ENCODE results near the gene KDM4B.
"Not testable (repeated sequence)": the region's sequence is repeated elsewhere in the genome, so short reads cannot be mapped to it uniquely, and the experiment has no call there.

KDM4B gene

DNA sequence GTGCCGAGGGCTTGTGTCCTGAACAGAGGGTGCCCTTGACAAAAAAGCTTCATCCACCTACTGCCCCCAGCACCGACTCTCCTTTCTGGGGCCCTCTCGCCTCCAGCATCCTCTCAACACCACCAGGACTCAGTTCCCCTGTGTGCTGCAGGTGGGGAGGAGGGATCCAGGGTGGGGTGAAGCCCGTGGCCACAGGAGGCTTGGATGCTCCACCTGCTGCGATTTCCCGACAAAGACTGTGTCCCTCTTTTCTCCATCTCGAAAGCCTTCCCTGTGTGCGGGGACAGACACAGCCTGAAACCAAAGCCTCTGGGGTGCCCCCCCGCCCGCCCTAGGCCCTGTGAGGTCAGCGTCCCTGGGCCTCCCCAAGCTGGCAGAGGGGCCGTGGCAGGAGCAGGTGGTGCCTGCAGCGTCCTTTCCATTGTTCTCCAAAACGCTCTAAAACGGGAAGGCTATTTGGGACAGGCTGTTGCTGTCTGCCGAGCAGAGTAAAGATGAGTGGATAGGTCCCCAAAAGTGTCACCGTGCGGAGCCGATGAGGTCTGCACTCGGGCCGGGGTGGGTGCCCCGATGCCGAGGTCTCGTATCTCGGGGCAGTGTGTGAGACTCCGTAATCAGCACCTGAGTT is 186.0 kb downstream of the KDM4B start:
- no peak for DNase-seq

DNA sequence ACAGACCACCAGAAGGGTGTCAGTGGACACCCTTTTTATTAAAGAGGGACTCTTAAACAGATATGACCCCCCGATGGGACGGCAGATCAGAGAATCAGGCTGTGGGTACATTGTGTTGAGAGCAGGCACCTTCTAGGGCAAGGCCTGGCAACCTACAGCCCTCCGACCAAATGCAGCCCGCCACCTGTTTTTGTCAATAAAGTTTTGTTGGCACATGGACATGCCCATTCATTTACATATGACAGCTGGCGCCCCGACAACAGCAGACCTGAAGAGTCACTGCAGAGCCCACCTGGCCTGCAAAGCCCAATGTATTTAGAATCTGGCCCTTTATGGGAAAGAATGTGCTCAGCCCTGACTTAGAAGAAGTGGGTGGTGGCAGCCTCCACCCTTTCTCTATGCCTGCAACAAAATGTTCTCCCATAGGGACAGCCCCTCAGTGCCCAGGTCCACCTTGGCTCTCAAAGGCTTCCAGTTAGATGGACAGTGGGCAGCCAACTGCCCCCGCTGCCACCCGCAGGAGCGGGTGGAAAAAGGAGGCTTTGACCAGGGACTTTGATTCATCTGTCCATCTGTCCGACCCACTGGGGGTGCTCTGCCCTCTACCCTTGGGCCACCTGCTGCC is 186.8 kb downstream of the KDM4B start:
- DNase-seq = no peak

DNA sequence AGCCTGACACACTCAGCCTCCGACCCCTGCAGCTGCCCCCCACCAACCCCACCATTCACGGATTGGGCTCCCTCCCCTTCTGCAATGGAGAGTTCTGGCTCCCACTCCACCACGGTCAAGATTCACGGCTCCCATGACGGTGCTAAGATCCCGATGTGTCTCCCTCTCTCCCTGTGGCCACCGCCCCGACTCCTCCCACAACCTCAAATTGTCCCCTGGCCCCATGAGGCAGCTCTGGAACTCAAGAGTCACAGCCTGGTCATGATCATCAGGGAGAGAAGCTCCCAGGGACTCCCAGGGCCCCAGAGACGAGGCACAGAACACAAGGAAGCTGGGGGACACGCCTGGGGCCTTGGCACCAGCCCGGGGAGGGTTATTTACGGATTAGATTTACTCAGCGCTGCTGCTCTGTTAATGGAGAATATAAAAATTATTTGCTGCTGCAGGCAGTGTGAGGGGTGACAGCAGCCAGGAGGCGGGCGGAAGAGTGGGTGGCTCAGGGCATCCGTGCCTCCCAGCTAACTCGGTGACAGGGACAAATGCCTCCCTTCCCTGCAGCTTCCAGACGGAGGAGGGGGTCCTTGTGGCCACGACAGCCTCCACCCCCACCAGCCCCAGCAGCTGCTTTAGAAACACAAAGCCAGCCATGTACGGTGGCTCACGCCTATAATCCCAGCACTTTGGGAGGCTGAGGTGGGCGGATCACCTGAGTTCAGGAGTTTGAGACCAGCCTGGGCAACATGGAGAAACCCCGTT is 187.5 kb downstream of the KDM4B start:
- no peak for DNase-seq

DNA sequence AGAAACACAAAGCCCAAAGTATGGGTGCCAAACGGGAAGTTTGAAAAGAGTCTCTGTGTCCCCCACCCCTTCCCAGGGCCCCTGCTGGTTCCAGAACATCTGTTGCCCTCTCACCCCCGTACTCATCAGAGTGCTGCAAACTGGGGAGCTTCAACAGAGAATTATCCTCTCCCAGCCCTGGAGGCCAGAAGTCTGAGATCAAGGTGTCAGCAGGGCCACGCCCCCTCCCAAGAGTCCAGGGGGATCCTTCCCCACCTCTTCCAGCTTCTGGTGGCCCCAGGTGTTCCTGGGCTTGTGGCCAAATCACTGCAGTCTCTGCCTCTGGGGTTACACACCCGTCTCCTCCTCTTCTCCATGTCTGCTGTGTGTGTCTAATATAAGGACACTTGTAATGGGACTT is 188.3 kb downstream of the KDM4B start:
- DNase-seq = no peak

DNA sequence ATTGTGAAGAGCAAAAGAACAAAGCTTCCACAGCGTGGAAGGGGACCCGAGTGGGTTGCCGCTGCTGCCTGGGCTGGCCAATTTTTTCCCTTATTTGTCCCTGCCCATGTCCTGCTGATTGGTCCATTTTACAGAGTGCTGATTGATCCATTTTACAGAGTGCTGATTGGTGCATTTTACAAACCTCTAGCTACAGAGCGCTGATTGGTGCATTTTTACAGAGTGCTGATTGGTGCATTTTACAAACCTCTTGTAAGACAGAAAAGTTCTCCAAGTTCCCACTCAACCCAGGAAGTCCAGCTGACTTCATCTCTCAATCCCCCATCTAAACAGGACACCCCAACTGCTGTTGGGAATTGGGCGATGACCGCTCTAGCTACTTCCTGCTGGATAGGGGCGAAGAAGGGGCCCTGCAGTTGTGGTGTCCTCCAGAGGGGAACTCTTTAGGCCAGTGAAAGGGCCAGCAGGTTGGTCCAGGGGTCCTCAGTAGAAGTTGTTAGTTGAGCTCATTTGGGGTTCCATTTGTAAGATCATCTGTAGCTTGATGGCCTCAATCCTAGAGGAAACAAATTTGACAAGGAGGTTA is 189.7 kb downstream of the KDM4B start:
- DNase-seq = not testable (repeated sequence)

DNA sequence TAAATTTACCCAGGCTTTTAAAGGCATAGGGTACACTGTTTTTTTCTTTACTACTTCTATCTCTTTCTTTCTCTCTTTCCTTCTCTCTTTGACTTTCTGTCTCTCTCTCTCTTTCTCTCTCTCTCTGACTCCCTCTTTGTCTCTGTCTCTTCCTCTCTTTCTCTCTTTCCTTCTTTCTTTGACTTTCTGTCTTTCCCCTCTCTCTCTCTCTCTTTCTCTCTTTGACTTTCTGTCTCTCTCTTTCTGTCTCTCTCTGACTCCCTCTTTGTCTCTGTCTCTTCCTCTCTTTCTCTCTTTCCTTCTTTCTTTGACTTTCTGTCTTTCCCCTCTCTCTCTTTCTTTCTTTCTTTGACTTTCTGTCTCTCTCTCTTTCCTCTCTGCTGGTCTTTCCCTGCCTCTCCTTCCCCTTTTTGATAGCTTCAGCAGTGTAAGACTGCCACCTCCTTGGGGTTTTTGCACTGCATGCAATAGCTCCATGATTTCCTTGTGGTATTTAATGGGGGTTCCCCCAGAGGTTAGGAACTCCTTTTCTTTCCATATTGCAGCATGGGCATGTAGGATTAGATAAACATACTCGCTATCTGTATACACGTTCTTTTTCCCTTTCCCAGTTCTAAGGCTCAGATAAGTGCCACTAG is 191.4 kb downstream of the KDM4B start:
- not testable (repeated sequence) for DNase-seq

DNA sequence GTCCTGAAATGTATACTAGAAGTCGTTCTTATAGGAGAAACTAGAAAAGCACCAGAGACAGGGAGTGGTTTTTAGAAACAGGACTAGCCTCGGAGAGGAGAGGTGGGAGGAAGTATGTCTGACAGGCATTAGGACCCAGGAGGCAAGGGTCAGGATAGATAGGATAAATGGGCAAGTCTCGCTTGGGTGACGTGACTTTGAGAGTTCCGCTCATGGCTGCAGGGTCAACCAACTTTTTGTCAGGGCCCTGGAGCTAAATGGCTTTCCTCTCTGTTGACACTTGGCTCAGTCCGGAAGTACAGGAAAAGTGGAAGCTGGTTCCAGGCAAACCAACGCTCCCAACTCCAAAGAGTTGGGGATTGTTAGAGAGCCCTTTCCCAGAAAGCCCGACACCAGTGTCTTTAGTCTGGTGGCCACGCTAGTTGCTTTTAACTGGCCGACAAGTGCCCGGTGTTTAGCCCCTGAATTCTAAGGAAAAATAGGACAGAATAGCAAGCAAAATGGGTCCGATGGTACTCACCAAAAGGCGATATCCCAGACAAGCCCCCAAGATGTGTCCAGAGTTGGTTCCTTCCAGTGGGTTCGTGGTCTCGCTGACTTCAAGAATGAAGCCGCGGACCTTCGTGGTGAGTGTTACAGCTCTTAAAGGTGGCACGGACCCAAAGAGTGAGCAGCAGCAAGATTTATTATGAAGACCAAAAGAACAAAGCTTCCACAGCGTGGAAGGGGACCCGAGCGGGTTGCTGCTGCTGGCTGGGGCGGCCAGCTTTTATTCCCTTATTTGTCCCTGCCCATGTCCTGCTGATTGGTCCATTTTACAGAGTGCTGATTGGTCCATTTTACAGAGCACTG is 196.2 kb downstream of the KDM4B start:
- not testable (repeated sequence) for DNase-seq

DNA sequence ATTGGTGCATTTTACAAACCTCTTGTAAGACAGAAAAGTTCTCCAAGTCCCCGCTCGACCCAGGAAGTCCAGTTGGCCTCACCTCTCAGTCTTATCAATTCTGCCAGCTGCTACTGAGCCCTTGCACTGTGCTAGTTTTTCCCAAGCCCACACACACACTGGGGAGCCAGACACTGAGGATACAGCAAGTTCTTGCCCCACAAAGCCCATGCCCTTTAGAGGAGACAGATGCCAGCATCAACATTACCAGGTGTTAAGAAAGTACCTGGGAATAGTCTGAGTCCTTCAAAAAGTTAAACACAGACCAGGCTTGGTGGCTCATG is 196.7 kb downstream of the KDM4B start:
- DNase-seq = peak; percentile 26

DNA sequence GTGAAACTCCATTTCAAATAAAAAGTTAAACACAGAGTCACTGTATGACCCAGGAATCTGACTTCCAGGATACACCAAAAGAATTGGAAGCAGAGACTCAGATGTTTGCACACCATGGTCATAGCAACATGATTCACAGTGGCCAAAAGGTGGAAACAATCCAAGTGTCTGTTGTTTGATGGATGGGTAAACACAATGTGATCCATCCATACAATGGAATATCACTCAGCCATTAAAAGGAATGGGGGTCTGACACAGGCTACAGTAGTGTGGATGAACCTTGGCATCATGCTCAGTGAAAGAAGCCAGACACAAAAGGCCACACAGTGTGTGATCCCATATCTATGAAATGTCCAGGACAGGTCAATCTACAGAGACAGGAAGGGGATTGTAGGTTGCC is 197.3 kb downstream of the KDM4B start:
- no peak for DNase-seq

DNA sequence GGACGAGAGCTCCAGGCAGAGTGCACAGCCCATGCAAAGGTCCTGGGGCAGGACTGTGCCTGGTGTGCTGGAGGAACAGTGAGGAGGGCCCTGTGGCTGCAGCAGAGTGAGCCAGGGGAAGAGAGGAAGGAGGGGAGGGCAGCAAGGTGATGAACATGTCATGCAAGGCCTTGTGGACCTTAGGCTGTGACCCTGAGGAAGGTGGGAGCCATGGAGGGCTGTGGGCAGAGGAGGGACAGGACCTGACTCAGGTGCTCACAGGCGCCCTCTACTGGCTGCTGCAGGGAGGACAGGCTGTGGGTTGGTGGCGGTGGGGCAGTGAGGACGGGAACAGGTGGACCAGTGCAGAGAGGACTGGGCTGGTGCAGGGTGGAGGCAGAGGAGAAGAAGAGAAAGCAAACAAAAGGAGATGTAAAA is 201.4 kb downstream of the KDM4B start:
- DNase-seq = peak; percentile 38

DNA sequence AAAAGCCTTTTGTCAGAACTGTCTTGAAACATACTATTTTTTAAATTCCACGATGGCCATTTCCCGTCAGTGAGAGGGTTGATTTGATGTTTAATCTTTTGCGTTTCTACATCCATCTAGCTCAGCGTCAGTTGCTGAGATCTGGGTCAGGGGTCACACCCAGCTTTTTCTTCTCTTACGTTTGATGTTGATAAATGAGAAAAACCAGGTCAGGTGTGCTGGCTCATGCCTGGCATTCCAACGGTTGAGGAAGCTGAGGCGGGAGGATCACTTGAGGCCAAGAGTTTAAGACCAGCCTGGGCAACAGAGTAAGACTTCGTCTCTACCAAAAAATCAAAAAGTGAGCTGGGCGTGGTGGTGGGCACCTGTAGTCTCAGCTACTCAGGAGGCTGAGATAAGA is 202.8 kb downstream of the KDM4B start:
- DNase-seq = no peak

DNA sequence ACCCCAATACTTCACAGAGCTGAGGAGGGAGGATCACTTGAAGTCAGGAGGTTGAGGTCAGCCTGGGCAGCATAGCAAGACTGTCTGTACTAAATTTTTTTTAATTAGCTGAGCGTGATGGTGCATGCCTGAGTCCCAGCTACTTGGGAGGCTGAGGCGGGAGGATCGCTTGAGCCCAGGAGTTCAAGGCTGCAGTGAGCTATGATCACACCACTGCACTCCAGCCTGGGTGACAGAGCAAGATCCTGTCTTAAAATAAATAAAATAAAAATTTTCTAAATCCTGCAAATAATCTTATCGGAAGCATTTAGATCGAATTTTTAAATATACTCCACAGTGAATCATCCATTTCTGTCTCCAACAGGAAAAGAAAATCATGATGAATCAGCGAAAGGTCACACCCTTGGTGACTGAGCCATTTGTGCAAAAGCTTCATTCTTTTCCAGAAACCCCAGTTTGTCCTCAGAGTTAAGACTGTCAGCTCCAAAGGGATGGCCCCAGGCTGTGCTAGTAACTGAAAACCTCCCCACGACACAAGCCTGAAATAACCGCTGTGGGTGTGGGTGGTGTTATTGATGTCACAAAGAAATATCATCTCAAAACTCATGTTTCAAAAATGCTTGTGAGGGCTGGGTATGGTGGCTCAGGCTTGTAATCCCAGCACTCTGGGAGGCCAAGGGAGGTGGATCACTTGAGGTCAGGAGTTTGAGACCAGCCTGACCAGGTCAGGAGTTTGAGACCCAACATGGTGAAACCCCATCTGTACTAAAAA is 204.1 kb downstream of the KDM4B start:
- no peak for DNase-seq

DNA sequence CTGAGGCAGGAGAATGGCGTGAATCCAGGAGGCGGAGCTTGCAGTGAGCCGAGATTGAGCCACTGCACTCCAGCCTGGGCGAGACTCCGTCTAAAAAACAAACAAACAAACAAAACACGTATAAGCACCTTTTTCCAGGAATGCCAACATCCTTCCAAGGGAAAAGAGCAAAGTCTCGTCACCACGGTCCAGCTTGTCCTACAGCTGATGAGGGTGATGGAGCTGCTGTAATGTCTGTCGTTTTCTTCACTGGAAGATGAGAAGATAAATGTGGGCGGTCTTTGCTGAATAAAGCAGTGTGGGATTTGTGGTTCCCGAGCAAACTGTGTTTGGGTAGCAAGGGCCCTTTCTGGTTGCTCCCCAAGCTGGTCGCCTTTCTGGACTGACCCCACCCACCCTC is 205.1 kb downstream of the KDM4B start:
- DNase-seq = no peak

DNA sequence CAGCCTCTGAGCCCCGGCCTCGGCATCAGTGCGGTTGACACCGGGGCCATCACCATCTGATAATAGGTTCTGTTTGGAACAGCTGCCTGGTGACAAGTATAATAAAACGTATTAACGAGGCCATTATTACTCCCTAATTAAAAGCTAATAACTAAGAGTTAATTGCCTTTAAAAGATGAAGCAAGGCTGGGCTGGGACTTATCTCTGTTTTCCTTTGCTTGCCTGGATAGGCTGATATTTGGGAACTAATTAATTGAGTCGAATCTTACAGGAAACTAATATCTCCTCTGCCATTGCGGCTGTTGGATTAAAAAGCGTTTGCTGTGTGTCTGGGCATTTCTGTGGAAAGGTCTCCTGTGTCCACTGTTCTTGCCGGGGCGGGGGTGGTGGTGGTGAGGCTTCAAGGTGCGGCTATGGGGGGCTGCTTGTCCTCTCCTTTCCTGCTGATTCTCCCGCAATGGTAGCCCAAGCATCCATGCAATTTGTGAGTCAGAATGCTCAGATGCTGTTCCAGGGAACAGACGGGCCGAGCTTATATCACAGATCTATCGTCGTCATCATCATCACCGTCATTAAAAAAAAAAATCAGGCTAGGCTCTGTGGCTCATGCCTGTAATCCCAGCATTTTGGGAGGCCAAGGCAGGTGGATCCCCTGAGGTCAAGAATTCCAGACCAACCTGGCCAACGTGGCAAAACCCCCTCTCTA is 209.0 kb downstream of the KDM4B start:
- DNase-seq = no peak

DNA sequence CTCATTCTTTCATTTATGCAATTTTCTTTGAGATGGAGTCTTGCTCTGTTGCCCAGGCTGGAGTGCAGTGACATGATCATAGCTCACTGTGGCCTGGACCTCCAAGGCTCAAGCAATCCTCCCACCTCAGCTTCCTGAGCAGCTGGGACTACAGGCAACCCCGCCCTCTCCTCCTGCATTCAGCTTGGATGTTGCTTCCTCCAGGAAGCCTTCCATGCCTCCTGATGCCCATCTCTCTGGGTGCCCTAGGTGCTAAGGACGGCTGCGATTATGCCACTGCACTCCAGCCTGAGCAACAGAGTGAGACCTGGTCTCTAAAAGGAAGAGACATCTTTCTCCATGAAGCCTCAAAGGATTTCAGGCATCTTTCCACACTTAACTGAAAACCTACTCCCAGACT is 209.9 kb downstream of the KDM4B start:
- DNase-seq = no peak

DNA sequence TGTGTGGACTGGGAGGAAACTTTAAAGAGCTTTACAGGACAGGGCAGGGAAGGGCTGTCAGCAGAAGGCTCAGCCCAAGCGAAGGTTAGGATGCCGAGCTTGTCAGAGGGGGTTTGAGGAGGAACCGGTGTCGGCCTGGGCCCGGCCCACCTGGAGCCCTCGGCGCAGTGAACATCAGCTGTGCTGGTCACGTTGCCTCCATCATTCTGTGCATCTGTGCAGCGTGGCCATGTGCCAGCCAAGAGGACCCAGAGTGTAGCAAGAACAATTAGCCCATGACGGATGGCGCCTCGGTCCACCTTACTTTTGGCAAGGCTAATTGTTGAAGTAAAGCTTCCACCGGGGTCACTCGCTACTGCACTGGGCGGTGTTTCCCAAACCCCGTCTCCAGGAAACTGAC is 210.3 kb downstream of the KDM4B start:
- DNase-seq = no peak

DNA sequence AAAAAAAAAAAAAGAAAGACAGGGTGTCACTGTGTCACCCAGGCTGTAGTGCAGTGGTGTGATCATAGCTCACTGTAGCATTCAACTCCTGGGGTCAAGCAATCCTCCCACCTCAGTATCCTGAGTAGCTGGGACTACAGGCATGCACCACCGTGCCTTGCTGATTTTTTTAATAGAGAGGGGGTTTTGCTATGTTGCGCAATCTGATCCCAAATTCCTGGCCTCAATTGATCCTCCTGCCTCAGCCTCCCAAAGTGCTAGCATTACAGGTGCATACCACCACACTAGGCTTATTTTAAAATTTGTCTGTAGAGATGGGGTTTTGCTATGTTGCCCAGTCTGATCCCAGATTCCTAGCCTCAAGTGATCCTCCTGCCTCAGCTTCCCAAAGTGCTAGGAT is 212.4 kb downstream of the KDM4B start:
- DNase-seq = no peak

DNA sequence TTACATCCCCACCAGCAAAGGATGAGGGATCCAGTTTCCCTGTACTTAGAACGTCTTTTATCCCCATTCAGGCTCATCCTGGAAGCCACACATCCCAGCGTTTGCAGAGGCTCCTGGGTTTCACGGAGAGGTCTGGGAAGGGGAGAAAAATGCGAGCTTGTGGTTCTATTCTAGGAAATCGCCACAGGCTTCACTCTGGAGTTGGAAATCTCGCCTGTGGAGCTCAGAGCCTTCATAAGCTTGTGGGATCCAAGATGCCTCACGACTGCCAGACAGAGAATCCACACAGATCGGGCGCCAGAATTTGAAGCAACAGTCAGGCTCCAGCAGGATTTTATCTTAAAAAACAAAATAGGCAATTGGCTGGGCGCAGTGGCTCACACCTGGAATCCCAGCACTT is 213.8 kb downstream of the KDM4B start:
- no peak for DNase-seq

DNA sequence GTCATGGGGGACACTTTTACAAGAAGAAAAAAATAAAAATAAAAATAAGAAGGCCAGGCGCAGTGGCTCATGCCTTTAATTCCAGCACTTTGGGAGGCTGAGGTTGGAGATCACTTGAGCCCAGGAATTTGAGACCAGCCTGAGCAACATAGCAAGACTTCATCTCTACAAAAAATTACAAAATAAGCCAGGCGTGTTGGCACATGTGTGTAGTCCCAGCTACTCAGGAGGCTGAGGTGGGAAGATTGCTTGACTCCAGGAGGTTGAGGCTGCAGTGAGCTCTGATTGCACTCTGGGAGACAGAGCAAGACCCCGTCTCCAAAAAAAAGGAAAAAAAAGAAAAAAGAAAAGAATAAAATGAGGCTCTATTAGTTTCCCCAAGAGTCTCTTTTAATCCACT is 214.7 kb downstream of the KDM4B start:
- no peak for DNase-seq

DNA sequence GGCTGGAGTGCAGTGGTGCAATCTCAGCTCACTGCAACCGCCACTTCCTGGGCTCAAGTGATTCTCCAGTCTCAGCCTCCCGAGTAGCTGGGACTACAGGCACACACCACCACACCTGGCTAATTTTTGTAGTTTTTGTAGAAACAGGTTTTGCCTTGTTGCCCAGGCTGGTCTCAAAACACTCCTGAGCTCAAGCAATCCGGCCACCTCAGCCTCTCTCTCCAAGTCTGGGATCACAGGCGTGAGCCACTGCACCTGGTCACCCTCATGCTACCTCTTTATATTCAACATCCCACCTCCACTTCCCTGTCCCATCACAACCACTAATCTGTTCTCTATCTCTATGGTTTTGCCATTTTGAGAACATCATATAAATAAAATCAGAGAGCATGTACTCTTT is 216.0 kb downstream of the KDM4B start:
- no peak for DNase-seq
